Measurements from ENCODE around the gene NRCAM. TPM values are rescaled to one million over a fixed set of nuclear protein-coding genes. Genes with fewer than 3 reads are reported as not detected.

The NRCAM gene
- total RNA-seq, 1 donor from 2014 or later: 0.53 TPM

GRCh38 chr7:108456845-108457540 is 757 bp upstream of the NRCAM start:
- no peaks in the 10 kb centered on the region for H3K9me3 ChIP-seq
- no peak overlapping the region for H3K27ac ChIP-seq
- DNase-seq (ENCODE audit: low spot score in 2 of 2): no peak
- H3K4me3 ChIP-seq: peak overlapping the region; percentile 65 to 74
- no peaks in the 10 kb centered on the region for H3K27me3 ChIP-seq
- no peak for TF ChIP-seq CTCF (IDR thresholded peaks at IDR 0.05)
- no peaks in the 10 kb centered on the region for H3K36me3 ChIP-seq
- intact Hi-C loops (cut with DNase I): no loop called here
- H3K4me1 ChIP-seq: peaks cover 3 to 11% of the 10 kb centered on the region in 2 donors

GRCh38 chr7:108455551-108455997 is 662 bp downstream of the NRCAM start:
- TF ChIP-seq CTCF (IDR thresholded peaks at IDR 0.05): no peak
- no peaks in the 10 kb centered on the region for H3K27me3 ChIP-seq
- intact Hi-C loops (cut with DNase I): no loop called here
- no peaks in the 10 kb centered on the region for H3K36me3 ChIP-seq
- no peak overlapping the region for H3K27ac ChIP-seq
- H3K9me3 ChIP-seq: no peaks in the 10 kb centered on the region
- peak overlapping the region; percentile 65 to 74 for H3K4me3 ChIP-seq
- no peak for DNase-seq (ENCODE audit: low spot score in 2 of 2)
- H3K4me1 ChIP-seq: peaks cover 3 to 11% of the 10 kb centered on the region in 2 donors

GRCh38 chr7:108454674-108455550 is 1.3 kb downstream of the NRCAM start:
- H3K9me3 ChIP-seq: no peaks in the 10 kb centered on the region
- H3K27me3 ChIP-seq: no peaks in the 10 kb centered on the region
- peaks cover 3 to 11% of the 10 kb centered on the region in 2 donors for H3K4me1 ChIP-seq
- no peak for DNase-seq (ENCODE audit: low spot score in 2 of 2)
- H3K36me3 ChIP-seq: no peaks in the 10 kb centered on the region
- no peak overlapping the region for H3K27ac ChIP-seq
- H3K4me3 ChIP-seq: peak overlapping the region; percentile 65 to 74
- intact Hi-C loops (cut with DNase I): no loop called here
- TF ChIP-seq CTCF (IDR thresholded peaks at IDR 0.05): no peak

DNA sequence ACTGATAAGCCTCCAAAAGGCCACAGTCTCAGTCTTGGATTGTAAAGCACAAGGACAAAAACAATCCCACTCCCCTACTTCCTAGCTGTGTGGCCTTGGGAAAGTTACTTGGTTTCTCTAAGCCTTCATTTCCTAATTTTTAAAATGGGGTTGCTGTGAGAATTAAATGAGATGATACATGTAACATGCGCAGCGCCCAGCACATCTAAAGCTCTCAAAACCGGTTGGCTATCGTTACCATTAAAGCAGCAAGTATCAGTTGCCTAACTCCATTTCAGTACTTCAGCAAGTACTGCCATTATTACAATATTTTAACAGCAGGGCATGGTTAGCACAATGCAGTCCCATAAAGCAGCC is 1.9 kb downstream of the NRCAM start:
- H3K4me3 ChIP-seq: peak overlapping the region; percentile 65 to 74
- H3K27ac ChIP-seq: no peak overlapping the region
- TF ChIP-seq CTCF (IDR thresholded peaks at IDR 0.05): no peak
- no peaks in the 10 kb centered on the region for H3K36me3 ChIP-seq
- no peaks in the 10 kb centered on the region for H3K27me3 ChIP-seq
- intact Hi-C loops (cut with DNase I): no loop called here
- H3K9me3 ChIP-seq: no peaks in the 10 kb centered on the region
- no peak for DNase-seq (ENCODE audit: low spot score in 2 of 2)
- peaks cover 3 to 11% of the 10 kb centered on the region in 2 donors for H3K4me1 ChIP-seq

- DNase-seq (ENCODE audit: low spot score in 2 of 2): no peak
- no peak overlapping the region for H3K4me3 ChIP-seq
- no peaks in the 10 kb centered on the region for H3K36me3 ChIP-seq
- no peaks in the 10 kb centered on the region for H3K27me3 ChIP-seq
- no peak for TF ChIP-seq CTCF (IDR thresholded peaks at IDR 0.05)
- intact Hi-C loops (cut with DNase I): no loop called here
- no peaks in the 10 kb centered on the region for H3K9me3 ChIP-seq
- H3K27ac ChIP-seq: no peak overlapping the region
- peaks cover 3 to 11% of the 10 kb centered on the region in 2 donors for H3K4me1 ChIP-seq
Measured at GRCh38 chr7:108453320-108453719, 2.9 kb downstream of the NRCAM start.

Data from ascending aorta (tissue), 2 donors.